ENCODE results near the gene PDCD1.

The PDCD1 gene

GRCh38 chr2:241870081-241870541, 11.4 kb upstream of the PDCD1 start:
- no peaks in the 10 kb centered on the region for H3K79me2 ChIP-seq (ENCODE audit: control insufficient read depth, low read length)
- H3K9me2 ChIP-seq (replicated peaks; ENCODE audit: control insufficient read depth, low read length), result no peaks in the 10 kb centered on the region
- H3K36me3 ChIP-seq (ENCODE audit: control insufficient read depth, low read length), result no peaks in the 10 kb centered on the region
- H4K20me1 ChIP-seq (ENCODE audit: control insufficient read depth, insufficient read depth, low read depth, low read length), result no peaks in the 10 kb centered on the region
- H3F3A ChIP-seq (ENCODE audit: control insufficient read depth, insufficient read depth), result peaks cover 3% of the 10 kb centered on the region
- H3K9me3 ChIP-seq (ENCODE audit: control insufficient read depth, insufficient read depth, low read length), result peaks cover 1% of the 10 kb centered on the region; the same call in 1 of the 2 replicates
- no peak overlapping the region for H3K27ac ChIP-seq (ENCODE audit: low read depth, low read length)
- no peak overlapping the region for H3K4me3 ChIP-seq (ENCODE audit: low read length)
- TF ChIP-seq EZH2phosphoT487 (IDR thresholded peaks at IDR 0.05; ENCODE audit: borderline replicate concordance, low read length), result no peak
- TF ChIP-seq CTCF (IDR thresholded peaks at IDR 0.05; ENCODE audit: low read depth, low read length, poor library complexity, severe bottlenecking), result no peak
- no peak overlapping the region for H3K4me2 ChIP-seq (ENCODE audit: low read length)
- no peaks in the 10 kb centered on the region for H3K4me1 ChIP-seq (ENCODE audit: control insufficient read depth, low read length)
- H3K27me3 ChIP-seq (ENCODE audit: control insufficient read depth, low read length), result 0 out of 2 replicates have a peak, but pooled peaks cover under 1% of the 10 kb centered on the region

- peaks cover 8% of the 10 kb centered on the region for H3F3A ChIP-seq (ENCODE audit: control insufficient read depth, insufficient read depth)
- H3K36me3 ChIP-seq (ENCODE audit: control insufficient read depth, low read length), result no peaks in the 10 kb centered on the region
- no peaks in the 10 kb centered on the region; the same call in 1 of the 2 replicates for H3K4me1 ChIP-seq (ENCODE audit: control insufficient read depth, low read length)
- H3K9me2 ChIP-seq (replicated peaks; ENCODE audit: control insufficient read depth, low read length), result no peaks in the 10 kb centered on the region
- H3K79me2 ChIP-seq (ENCODE audit: control insufficient read depth, low read length), result no peaks in the 10 kb centered on the region
- TF ChIP-seq EZH2phosphoT487 (IDR thresholded peaks at IDR 0.05; ENCODE audit: borderline replicate concordance, low read length), result no peak
- H3K4me2 ChIP-seq (ENCODE audit: low read length), result no peak within 1 kb of the TSS
- 0 out of 2 replicates have a peak, but pooled peaks cover 3% of the 10 kb centered on the region for H3K27me3 ChIP-seq (ENCODE audit: control insufficient read depth, low read length)
- no peak within 1 kb of the TSS for H3K27ac ChIP-seq (ENCODE audit: low read depth, low read length)
- no peak within 1 kb of the TSS for H3K4me3 ChIP-seq (ENCODE audit: low read length)
- no peaks in the 10 kb centered on the region for H4K20me1 ChIP-seq (ENCODE audit: control insufficient read depth, insufficient read depth, low read depth, low read length)
- H3K9me3 ChIP-seq (ENCODE audit: control insufficient read depth, insufficient read depth, low read length), result peaks cover 9% of the 10 kb centered on the region; the same call in 1 of the 2 replicates
These were observed 10.6 kb upstream of the PDCD1 start, which contains the start of gene RTP5 for GRCh38 chr2:241869087-241869961. TSS of gene RTP5 (plus strand) at chr2:241869729. CDS start at chr2:241869757, 28 bp downstream.

GRCh38 chr2:241868661-241869081, 10.0 kb upstream of the PDCD1 start:
- Histone ChIP-seq H3K27ac (ENCODE audit: low read depth, low read length) (no peak overlapping the region), H3K79me2 (ENCODE audit: control insufficient read depth, low read length) (no peaks in the 10 kb centered on the region), H3K36me3 (ENCODE audit: control insufficient read depth, low read length) (no peaks in the 10 kb centered on the region), H3K9me2 (replicated peaks; ENCODE audit: control insufficient read depth, low read length) (no peaks in the 10 kb centered on the region), H3K4me2 (ENCODE audit: low read length) (no peak overlapping the region), H3K9me3 (ENCODE audit: control insufficient read depth, insufficient read depth, low read length) (peaks cover 12% of the 10 kb centered on the region; the same call in 1 of the 2 replicates), H3K4me3 (ENCODE audit: low read length) (no peak overlapping the region), H3F3A (ENCODE audit: control insufficient read depth, insufficient read depth) (peaks cover 8% of the 10 kb centered on the region), H3K4me1 (ENCODE audit: control insufficient read depth, low read length) (no peaks in the 10 kb centered on the region; the same call in 1 of the 2 replicates), H3K27me3 (ENCODE audit: control insufficient read depth, low read length) (0 out of 2 replicates have a peak, but pooled peaks cover 3% of the 10 kb centered on the region), H4K20me1 (ENCODE audit: control insufficient read depth, insufficient read depth, low read depth, low read length) (no peaks in the 10 kb centered on the region)
- TF ChIP-seq EZH2phosphoT487 (IDR thresholded peaks at IDR 0.05; ENCODE audit: borderline replicate concordance, low read length) (no peak), CTCF (IDR thresholded peaks at IDR 0.05; ENCODE audit: low read depth, low read length, poor library complexity, severe bottlenecking) (no peak)
